ENCODE results near the gene DDX1.
A peak's percentile ranks its signal among the peaks of the same experiment; 100 is the strongest.
"Not testable (repeated sequence)": the region's sequence is repeated elsewhere in the genome, so short reads cannot be mapped to it uniquely, and the experiment has no call there.

Gene DDX1

GRCh38 chr2:15591692-15592463 lies at the start of gene DDX1:
DDX1 (plus strand) TSS chr2:15591868; CDS start chr2:15591934, 66 bp downstream.
- peak; percentile 94 for DNase-seq (ENCODE audit: low spot score)

GRCh38 chr2:15542269-15542668 lies 49.4 kb upstream of the DDX1 start:
- DNase-seq (ENCODE audit: low spot score): not testable (repeated sequence)

GRCh38 chr2:15543053-15543452 lies 48.6 kb upstream of the DDX1 start:
- DNase-seq (ENCODE audit: low spot score): no peak

- no peak for DNase-seq (ENCODE audit: low spot score)
These were observed 48.1 kb upstream of the DDX1 start for GRCh38 chr2:15543541-15543940.

GRCh38 chr2:15544227-15544626 lies 47.4 kb upstream of the DDX1 start:
- no peak for DNase-seq (ENCODE audit: low spot score)

GRCh38 chr2:15546297-15547098 lies 45.2 kb upstream of the DDX1 start:
- DNase-seq (ENCODE audit: low spot score): no peak

GRCh38 chr2:15547115-15547876 lies 44.4 kb upstream of the DDX1 start:
- no peak for DNase-seq (ENCODE audit: low spot score)

- DNase-seq (ENCODE audit: low spot score): no peak
These were observed 42.7 kb upstream of the DDX1 start for GRCh38 chr2:15548974-15549373.

- DNase-seq (ENCODE audit: low spot score): no peak
These were observed 38.1 kb upstream of the DDX1 start for GRCh38 chr2:15553519-15553918.

GRCh38 chr2:15553951-15554350 lies 37.7 kb upstream of the DDX1 start:
- DNase-seq (ENCODE audit: low spot score): no peak

GRCh38 chr2:15554525-15555218 lies 37.0 kb upstream of the DDX1 start:
- no peak for DNase-seq (ENCODE audit: low spot score)

GRCh38 chr2:15555760-15556193 lies 35.9 kb upstream of the DDX1 start:
- no peak for DNase-seq (ENCODE audit: low spot score)

- no peak for DNase-seq (ENCODE audit: low spot score)
These were observed 35.2 kb upstream of the DDX1 start for GRCh38 chr2:15556311-15556930.

- DNase-seq (ENCODE audit: low spot score): no peak
These were observed 33.8 kb upstream of the DDX1 start for GRCh38 chr2:15557887-15558311.

GRCh38 chr2:15559379-15560139 lies 32.1 kb upstream of the DDX1 start:
- no peak for DNase-seq (ENCODE audit: low spot score)

- DNase-seq (ENCODE audit: low spot score): no peak
These were observed 31.3 kb upstream of the DDX1 start for GRCh38 chr2:15560140-15560987.

GRCh38 chr2:15560988-15561573 lies 30.6 kb upstream of the DDX1 start, which contains the start of gene NBAS:
NBAS (minus strand) TSS chr2:15561334; CDS start chr2:15561304, 30 bp downstream.
- DNase-seq (ENCODE audit: low spot score): peak; percentile 93

- no peak for DNase-seq (ENCODE audit: low spot score)
These were observed 29.9 kb upstream of the DDX1 start for GRCh38 chr2:15561574-15562344.
